HepG2 (cell line): ENCODE data around the gene C1QTNF3. TPM values are rescaled to one million over a fixed set of nuclear protein-coding genes. Genes with fewer than 3 reads are reported as not detected.

Source experiments
- ATAC-seq: fragments of 200-7000 bp; cut with Tn5 transposase; 3 replicates; pipeline ENCODE4 v1.9.1; 2020; ENCODE audit warnings: mild to moderate bottlenecking, moderate library complexity
- BruUV-seq: library from RNA; stranded (reverse); fragments of 400-500 nt; replicated peaks from 2 replicates; lab custom pipeline; 2021; lab: Mats Ljungman, UMichigan
- CTCF ChIA-PET: fragments of 300-600 bp; formaldehyde crosslinking; extraction: SDS; loops from one replicate; lab custom pipeline; 2021; ENCODE audit warnings: low total read pairs, inconsistent platforms, low intra/inter-chr PET ratio; lab: Yijun Ruan, JAX
- POLR2A ChIA-PET: fragments of 350-600 bp; sonication (Branson Sonifier 250); formaldehyde crosslinking; loops from one replicate; lab custom pipeline; 2020; ENCODE audit warnings: antibody characterized with exemption, inconsistent platforms; lab: Yijun Ruan, JAX
- DNase-seq: peaks from one replicate; pipeline ENCODE4 v3.0.0-alpha.2; 2015; ENCODE audit warnings: low spot score
- FAIRE-seq: peaks from 3 replicates; lab custom pipeline; 2011; peaks lifted over from hg19 to GRCh38; lab: Jason Lieb, UNC
- H2AFZ ChIP-seq: one replicate; pipeline ENCODE4 v1.6.1; 2011; ENCODE audit warnings: low read length, inconsistent platforms
- H3K27ac ChIP-seq: fragments of 300-600 bp; 3 replicates; pipeline ENCODE4 v1.8.0; 2011; ENCODE audit warnings: mixed run types, mild to moderate bottlenecking, mixed read lengths, low read length, inconsistent platforms; ENCODE audit not compliant: insufficient read depth; ENCODE audit errors: extremely low read length
- H3K27me3 ChIP-seq, 2 experiments: fragments of 200-600 bp in 1 of 2; 2 replicates in 1 of 2; 3 replicates in 1 of 2; pipeline versions ENCODE4 v1.6.0 to v1.8.0; 2011; ENCODE audit warnings: low read length in 2 of 2, mild to moderate bottlenecking in 2 of 2, moderate library complexity in 2 of 2, inconsistent platforms in 1 of 2; ENCODE audit not compliant: insufficient read depth in 2 of 2, control insufficient read depth in 1 of 2
- H3K36me3 ChIP-seq, 2 experiments: fragments of 200-600 bp in 1 of 2; replicated peaks in 1 of 2; 2 replicates in 1 of 2; 3 replicates in 1 of 2; pipeline versions ENCODE4 v1.5.1 to v1.8.0; 2011; ENCODE audit warnings: low read length in 2 of 2, inconsistent platforms in 1 of 2; ENCODE audit not compliant: insufficient read depth in 2 of 2, control insufficient read depth in 1 of 2
- H3K4me1 ChIP-seq: 2 replicates; pipeline ENCODE4 v1.5.1; 2012; ENCODE audit warnings: low read length, inconsistent platforms; ENCODE audit not compliant: insufficient read depth
- H3K4me2 ChIP-seq: 2 replicates; pipeline ENCODE4 v1.6.0; 2011; ENCODE audit warnings: low read depth, low read length, inconsistent platforms
- H3K4me3 ChIP-seq, 3 experiments: fragments of 200-600 bp in 1 of 3; sonication (generic), shearing (Covaris generic) in 1 of 3; replicated peaks in 1 of 3; 2 replicates each; pipeline ENCODE4 v1.5.1; 2011 to 2016; ENCODE audit warnings: low read length in 3 of 3, inconsistent platforms in 2 of 3, low read depth in 2 of 3, mild to moderate bottlenecking in 2 of 3, control low read depth in 1 of 3, mixed read lengths in 1 of 3; ENCODE audit not compliant: insufficient read depth in 1 of 3
- H3K79me2 ChIP-seq: one replicate; pipeline ENCODE4 v1.6.1; 2011; ENCODE audit warnings: low read length, inconsistent platforms; ENCODE audit not compliant: insufficient read depth
- H3K9ac ChIP-seq: 2 replicates; pipeline ENCODE4 v1.6.0; 2011; ENCODE audit warnings: mild to moderate bottlenecking, low read depth, low read length, inconsistent platforms; ENCODE audit not compliant: insufficient read depth
- H3K9me3 ChIP-seq: 2 replicates; pipeline ENCODE4 v1.5.1; 2012; ENCODE audit warnings: mild to moderate bottlenecking, low read length
- H4K20me1 ChIP-seq: 2 replicates; pipeline ENCODE4 v1.6.0; 2011; ENCODE audit warnings: inconsistent platforms, mild to moderate bottlenecking, low read length, moderate library complexity; ENCODE audit not compliant: insufficient read depth
- CREB1 ChIP-seq, 2 experiments: fragments of 450-650 bp in 1 of 2; IDR thresholded peaks; 2 replicates each; pipeline ENCODE4 v1.6.1; 2016 to 2017; ENCODE audit warnings: control low read depth in 1 of 2, mild to moderate bottlenecking in 1 of 2, missing compliant biosample characterization in 1 of 2, missing genetic modification characterization in 1 of 2
- CTCF ChIP-seq: sonication (generic); formaldehyde crosslinking; IDR thresholded peaks from 2 replicates; pipeline ENCODE4 v1.5.0; 2020; ENCODE audit warnings: mild to moderate bottlenecking, missing genetic modification reagents, moderate library complexity
- ELF1 ChIP-seq: sonication (generic); formaldehyde crosslinking; IDR thresholded peaks from 2 replicates; pipeline ENCODE4 v1.4.0; 2020; ENCODE audit warnings: missing genetic modification reagents
- ISX ChIP-seq: sonication (generic); formaldehyde crosslinking; conservative IDR thresholded peaks from 2 replicates; pipeline ENCODE4 v1.5.0; 2020; ENCODE audit warnings: missing genetic modification reagents
- RFX1 ChIP-seq: fragments of 450-650 bp; IDR thresholded peaks from 2 replicates; pipeline ENCODE4 v1.6.1; 2017
- SMAD3 ChIP-seq: sonication (generic); formaldehyde crosslinking; IDR thresholded peaks from 2 replicates; pipeline ENCODE4 v1.4.0; 2020; ENCODE audit warnings: missing genetic modification reagents
- THAP7 ChIP-seq: sonication (generic); formaldehyde crosslinking; IDR thresholded peaks from 2 replicates; pipeline ENCODE4 v1.8.1; 2023; ENCODE audit warnings: mild to moderate bottlenecking, missing genetic modification reagents
- ZNF180 ChIP-seq: sonication (generic); formaldehyde crosslinking; IDR thresholded peaks from 2 replicates; pipeline ENCODE4 v1.4.0; 2020; ENCODE audit warnings: low read depth, missing genetic modification reagents, borderline replicate concordance
- ZNF598 ChIP-seq: sonication (generic); formaldehyde crosslinking; IDR thresholded peaks from 2 replicates; pipeline ENCODE4 v1.5.1; 2020; ENCODE audit warnings: mild to moderate bottlenecking, missing genetic modification reagents, borderline replicate concordance
- ZNF773 ChIP-seq: sonication (generic); formaldehyde crosslinking; IDR thresholded peaks from 2 replicates; pipeline ENCODE4 v1.4.0; 2020; ENCODE audit warnings: missing genetic modification reagents, borderline replicate concordance
- ZNF816 ChIP-seq: sonication (generic); formaldehyde crosslinking; IDR thresholded peaks from 2 replicates; pipeline ENCODE4 v1.8.0; 2022; ENCODE audit warnings: missing genetic modification reagents, mild to moderate bottlenecking, borderline replicate concordance
- WGBS: methylation state at CpG from one replicate; pipeline ENCODE4 v1.1.6; 2017; ENCODE audit warnings: low lambda C conversion rate; 5-methylcytosine and 5-hydroxymethylcytosine counted together
- in situ Hi-C: cut with HindIII; loops from 2 replicates; pipeline ENCODE4 v1.10.0; 2017; ENCODE audit warnings: low pct_unique_long_range_greater_than_20kb; ENCODE audit not compliant: extremely low pct_ligation_motif_present
- intact Hi-C: fragments of 100-400 bp; cut with micrococcal nuclease; formaldehyde crosslinking; loops from one replicate; pipeline ENCODE4 v1.10.0; 2022; ENCODE audit not compliant: unreplicated experiment
- polyA plus RNA-seq, 8 experiments: library from polyadenylated mRNA; depleted of rRNA in 3 of 8; stranded (reverse) in 7 of 8; unstranded in 1 of 8; fragments of >200 nt; fragmentation: Illumina TruSeq in 4 of 8; extraction: Trizol in 4 of 8; gene quantifications; 2 replicates each; pipeline versions ENCODE4 v1.2.1 to v1.2.3, GENCODE V29; 2011 to 2016; ENCODE audit warnings: low read depth in 4 of 8, missing spikeins in 1 of 8, mixed read lengths in 1 of 8; ENCODE audit not compliant: insufficient read depth in 1 of 8
- total RNA-seq, 5 experiments: library from RNA; depleted of rRNA; stranded (reverse); fragments of >200 nt; fragmentation: Illumina TruSeq; extraction: Trizol; gene quantifications; 2 replicates each; pipeline ENCODE4 v1.2.3, GENCODE V29; 2016; ENCODE audit warnings: low read depth in 1 of 5
- TF ChIP-seq, protein P1 (sequence below): sonication (generic); formaldehyde crosslinking; IDR thresholded peaks from 2 replicates; pipeline ENCODE4 v1.4.0; 2020; ENCODE audit warnings: missing genetic modification reagents
- TF ChIP-seq, protein P2 (sequence below): fragments of 450-650 bp; IDR thresholded peaks from 2 replicates; pipeline ENCODE4 v1.6.1; 2017; ENCODE audit warnings: mild to moderate bottlenecking

The C1QTNF3 gene
- total and polyA plus RNA-seq, 2 of the 13 experiments (the other 11 are each of a cell fraction or from before 2014, with no cell fraction given) = 3.3 to 10.8 TPM

- Histone ChIP-seq H2AFZ (no peak overlapping the region), H3K9ac (no peak overlapping the region), H3K27ac (no peak overlapping the region), H3K36me3 (peaks cover 6 to 19% of the 10 kb centered on the region in 2 experiments; a peak in 4 of 5 replicates), H3K4me3 (no peak overlapping the region), H3K4me1 (peaks cover 40% of the 10 kb centered on the region), H4K20me1 (no peaks in the 10 kb centered on the region), H3K9me3 (no peaks in the 10 kb centered on the region), H3K79me2 (peaks cover 14% of the 10 kb centered on the region), H3K27me3 (no peaks in the 10 kb centered on the region; a peak in 1 of 5 replicates), H3K4me2 (no peak overlapping the region)
- no peak for ATAC-seq
- no peak for TF ChIP-seq THAP7
- TF ChIP-seq RFX1 = no peak
- TF ChIP-seq ZNF773 = no peak
- no peak for TF ChIP-seq ZNF816 (CRISPR knock-in tag)
- TF ChIP-seq ISX (CRISPR knock-in tag) = no peak
- no peak for TF ChIP-seq ELF1 (CRISPR knock-in tag)
- in situ Hi-C loops (no loop called here), intact Hi-C loops (no loop called here)
- no TSS peak for BruUV-seq
- no peak for DNase-seq
- CTCF ChIA-PET = no interaction called here
- POLR2A ChIA-PET = no interaction called here
- no peak for FAIRE-seq
- 82% methylated on average over 4 of the region's 4 CpGs for WGBS
Observed at GRCh38 chr5:34003941-34004340, 39.1 kb downstream of the C1QTNF3 start.

DNA sequence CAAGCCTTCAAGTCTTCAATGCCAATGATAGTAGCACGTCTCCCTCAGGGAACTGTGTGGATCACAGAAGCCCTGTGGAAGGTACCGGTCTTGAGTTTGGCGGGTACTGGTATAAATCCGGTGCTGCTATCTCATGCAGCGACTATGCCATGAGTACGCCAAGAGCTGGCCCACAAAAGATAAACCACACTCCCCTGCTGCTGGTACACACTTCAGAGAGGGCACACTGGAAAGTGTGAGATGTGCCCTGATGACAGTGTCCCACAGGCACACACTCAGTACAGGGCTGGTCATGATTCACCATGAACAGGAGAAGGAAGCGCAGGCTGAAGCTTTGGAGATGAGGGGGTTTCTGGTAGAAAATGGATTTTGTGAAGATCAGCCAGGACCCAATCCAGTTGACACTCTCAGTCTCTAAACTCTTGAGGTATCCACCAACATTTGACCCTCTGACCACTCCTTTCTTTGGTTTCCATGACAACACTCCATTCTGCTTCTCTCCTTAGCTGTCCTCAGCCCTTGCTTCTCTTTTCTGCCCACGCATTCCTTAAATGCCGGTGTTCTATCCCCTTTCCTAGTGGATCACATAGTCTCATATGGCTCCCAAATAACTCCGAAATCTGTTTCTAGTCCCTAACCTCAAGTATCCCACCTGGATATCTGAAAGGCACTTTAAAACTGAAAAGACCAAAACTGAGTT, 40.2 kb downstream of the C1QTNF3 start:
- intact Hi-C loops (no loop called here), in situ Hi-C loops (no loop called here)
- Histone ChIP-seq H3K27me3 (no peaks in the 10 kb centered on the region; a peak in 1 of 5 replicates), H3K4me3 (no peak overlapping the region), H3K9ac (no peak overlapping the region), H3K79me2 (peaks cover 14% of the 10 kb centered on the region), H3K9me3 (no peaks in the 10 kb centered on the region), H3K27ac (no peak overlapping the region), H4K20me1 (no peaks in the 10 kb centered on the region), H3K4me2 (no peak overlapping the region), H3K4me1 (peaks cover 35% of the 10 kb centered on the region), H3K36me3 (peaks cover 6 to 26% of the 10 kb centered on the region in 2 experiments; a peak in 4 of 5 replicates), H2AFZ (no peak overlapping the region)
- ChIA-PET POLR2A (no interaction called here), CTCF (no interaction called here)
- DNase-seq (no peak), ATAC-seq (no peak), FAIRE-seq (no peak)
- whole genome bisulfite sequencing = 96% methylated on average over 9 of the region's 10 CpGs
- BruUV-seq = no TSS peak
- TF ChIP-seq CTCF (CRISPR knock-in tag) (no peak), SMAD3 (no peak), ZNF180 (CRISPR knock-in tag) (no peak), CREB1 (IDR thresholded peaks at IDR 0.05) (no peak), CREB1 (CRISPR knock-in tag; IDR thresholded peaks at IDR 0.05) (no peak), ZNF598 (no peak)
- TF ChIP-seq, protein P1, sequence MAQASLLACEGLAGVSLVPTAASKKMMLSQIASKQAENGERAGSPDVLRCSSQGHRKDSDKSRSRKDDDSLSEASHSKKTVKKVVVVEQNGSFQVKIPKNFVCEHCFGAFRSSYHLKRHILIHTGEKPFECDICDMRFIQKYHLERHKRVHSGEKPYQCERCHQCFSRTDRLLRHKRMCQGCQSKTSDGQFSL = no peak
- TF ChIP-seq, protein P2, sequence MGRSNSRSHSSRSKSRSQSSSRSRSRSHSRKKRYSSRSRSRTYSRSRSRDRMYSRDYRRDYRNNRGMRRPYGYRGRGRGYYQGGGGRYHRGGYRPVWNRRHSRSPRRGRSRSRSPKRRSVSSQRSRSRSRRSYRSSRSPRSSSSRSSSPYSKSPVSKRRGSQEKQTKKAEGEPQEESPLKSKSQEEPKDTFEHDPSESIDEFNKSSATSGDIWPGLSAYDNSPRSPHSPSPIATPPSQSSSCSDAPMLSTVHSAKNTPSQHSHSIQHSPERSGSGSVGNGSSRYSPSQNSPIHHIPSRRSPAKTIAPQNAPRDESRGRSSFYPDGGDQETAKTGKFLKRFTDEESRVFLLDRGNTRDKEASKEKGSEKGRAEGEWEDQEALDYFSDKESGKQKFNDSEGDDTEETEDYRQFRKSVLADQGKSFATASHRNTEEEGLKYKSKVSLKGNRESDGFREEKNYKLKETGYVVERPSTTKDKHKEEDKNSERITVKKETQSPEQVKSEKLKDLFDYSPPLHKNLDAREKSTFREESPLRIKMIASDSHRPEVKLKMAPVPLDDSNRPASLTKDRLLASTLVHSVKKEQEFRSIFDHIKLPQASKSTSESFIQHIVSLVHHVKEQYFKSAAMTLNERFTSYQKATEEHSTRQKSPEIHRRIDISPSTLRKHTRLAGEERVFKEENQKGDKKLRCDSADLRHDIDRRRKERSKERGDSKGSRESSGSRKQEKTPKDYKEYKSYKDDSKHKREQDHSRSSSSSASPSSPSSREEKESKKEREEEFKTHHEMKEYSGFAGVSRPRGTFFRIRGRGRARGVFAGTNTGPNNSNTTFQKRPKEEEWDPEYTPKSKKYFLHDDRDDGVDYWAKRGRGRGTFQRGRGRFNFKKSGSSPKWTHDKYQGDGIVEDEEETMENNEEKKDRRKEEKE = no peak
